Measurements from ENCODE around the gene ULK4. TPM values are rescaled to one million over a fixed set of nuclear protein-coding genes. Genes with fewer than 3 reads are reported as not detected.
"Not testable (repeated sequence)": the region's sequence is repeated elsewhere in the genome, so short reads cannot be mapped to it uniquely, and the experiment has no call there.

Gene ULK4
- total RNA-seq, 3 donors from 2014 or later = 7.2 to 10.1 (median 9.5) TPM

DNA sequence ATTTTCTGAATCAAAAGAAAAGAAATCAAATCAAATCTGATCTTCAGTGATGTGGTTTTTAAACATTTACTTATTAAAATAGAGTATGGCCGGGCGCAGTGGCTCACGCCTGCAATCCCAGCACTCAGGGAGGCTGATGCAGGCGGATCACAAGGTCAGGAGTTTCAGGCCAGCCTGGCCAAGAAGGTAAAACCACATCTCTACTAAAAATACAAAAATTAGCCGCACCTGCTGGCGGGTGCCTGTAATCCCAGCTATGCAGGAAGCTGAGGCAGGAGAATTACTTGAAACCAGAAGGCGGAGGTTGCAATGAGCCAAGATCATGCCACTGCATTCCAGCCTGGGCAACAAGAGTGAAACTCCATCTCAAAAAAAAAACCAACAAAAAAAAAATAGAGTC is 169.1 kb downstream of the ULK4 start:
- H3K4me3 ChIP-seq = no peak overlapping the region
- TF ChIP-seq, protein P1, sequence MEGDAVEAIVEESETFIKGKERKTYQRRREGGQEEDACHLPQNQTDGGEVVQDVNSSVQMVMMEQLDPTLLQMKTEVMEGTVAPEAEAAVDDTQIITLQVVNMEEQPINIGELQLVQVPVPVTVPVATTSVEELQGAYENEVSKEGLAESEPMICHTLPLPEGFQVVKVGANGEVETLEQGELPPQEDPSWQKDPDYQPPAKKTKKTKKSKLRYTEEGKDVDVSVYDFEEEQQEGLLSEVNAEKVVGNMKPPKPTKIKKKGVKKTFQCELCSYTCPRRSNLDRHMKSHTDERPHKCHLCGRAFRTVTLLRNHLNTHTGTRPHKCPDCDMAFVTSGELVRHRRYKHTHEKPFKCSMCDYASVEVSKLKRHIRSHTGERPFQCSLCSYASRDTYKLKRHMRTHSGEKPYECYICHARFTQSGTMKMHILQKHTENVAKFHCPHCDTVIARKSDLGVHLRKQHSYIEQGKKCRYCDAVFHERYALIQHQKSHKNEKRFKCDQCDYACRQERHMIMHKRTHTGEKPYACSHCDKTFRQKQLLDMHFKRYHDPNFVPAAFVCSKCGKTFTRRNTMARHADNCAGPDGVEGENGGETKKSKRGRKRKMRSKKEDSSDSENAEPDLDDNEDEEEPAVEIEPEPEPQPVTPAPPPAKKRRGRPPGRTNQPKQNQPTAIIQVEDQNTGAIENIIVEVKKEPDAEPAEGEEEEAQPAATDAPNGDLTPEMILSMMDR (IDR thresholded peaks at IDR 0.05) = no peak
- ATAC-seq = no peak
- H3K36me3 ChIP-seq (ENCODE audit: low read depth) = no peaks in the 10 kb centered on the region
- no peaks in the 10 kb centered on the region for H3K4me1 ChIP-seq (ENCODE audit: low read depth)
- intact Hi-C loops (cut with DNase I, micrococcal nuclease) = no loop called here
- DNase-seq = no peak
- no peaks in the 10 kb centered on the region for H3K9me3 ChIP-seq

DNA sequence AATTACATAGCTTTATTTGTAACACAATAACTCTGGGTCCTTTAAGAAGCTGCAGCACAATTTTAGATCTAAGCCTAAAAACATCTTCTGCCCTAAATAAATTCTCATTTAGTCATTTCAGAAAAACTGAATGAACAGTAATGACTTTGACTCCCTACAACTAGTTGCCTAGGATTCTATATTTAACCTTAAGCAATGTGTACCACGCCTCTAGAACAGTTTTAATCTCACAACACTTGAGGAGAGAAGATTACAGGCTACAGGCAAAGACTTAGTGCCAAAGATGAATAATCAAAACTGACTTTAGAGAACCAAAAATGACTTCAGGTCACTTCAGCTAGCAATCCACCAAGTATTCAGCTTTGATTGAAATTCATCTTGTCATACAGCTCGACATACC is 192.8 kb downstream of the ULK4 start:
- intact Hi-C loops (cut with DNase I, micrococcal nuclease) = no loop called here
- TF ChIP-seq, protein P1 (IDR thresholded peaks at IDR 0.05) = no peak
- DNase-seq (no peak), ATAC-seq (no peak)
- Histone ChIP-seq H3K36me3 (ENCODE audit: low read depth) (no peaks in the 10 kb centered on the region), H3K9me3 (no peaks in the 10 kb centered on the region), H3K4me1 (ENCODE audit: low read depth) (no peaks in the 10 kb centered on the region), H3K4me3 (no peak overlapping the region)

DNA sequence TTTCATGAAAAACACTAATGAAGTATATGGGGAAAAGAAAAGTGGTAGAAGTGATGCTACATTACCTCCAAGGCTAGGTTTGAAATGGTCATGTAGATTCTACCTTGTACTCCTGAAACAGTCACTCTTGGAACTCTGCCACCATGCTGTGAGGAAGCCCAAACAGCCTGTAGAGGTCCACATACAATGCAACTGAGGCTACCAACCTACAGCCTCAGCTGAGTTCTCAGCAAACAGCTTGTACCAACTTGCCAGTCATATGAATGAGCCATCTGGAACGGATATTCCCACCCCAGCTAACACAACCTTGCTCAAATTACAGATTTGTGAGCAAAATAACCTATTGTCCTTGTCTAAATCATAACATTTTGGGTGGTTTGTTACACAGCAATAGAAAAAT is 193.5 kb downstream of the ULK4 start:
- Histone ChIP-seq H3K4me3 (no peak overlapping the region), H3K9me3 (no peaks in the 10 kb centered on the region), H3K36me3 (ENCODE audit: low read depth) (no peaks in the 10 kb centered on the region), H3K4me1 (ENCODE audit: low read depth) (no peaks in the 10 kb centered on the region)
- no peak for ATAC-seq
- intact Hi-C loops (cut with DNase I, micrococcal nuclease) = no loop called here
- DNase-seq = no peak
- TF ChIP-seq, protein P1 (IDR thresholded peaks at IDR 0.05) = no peak

DNA sequence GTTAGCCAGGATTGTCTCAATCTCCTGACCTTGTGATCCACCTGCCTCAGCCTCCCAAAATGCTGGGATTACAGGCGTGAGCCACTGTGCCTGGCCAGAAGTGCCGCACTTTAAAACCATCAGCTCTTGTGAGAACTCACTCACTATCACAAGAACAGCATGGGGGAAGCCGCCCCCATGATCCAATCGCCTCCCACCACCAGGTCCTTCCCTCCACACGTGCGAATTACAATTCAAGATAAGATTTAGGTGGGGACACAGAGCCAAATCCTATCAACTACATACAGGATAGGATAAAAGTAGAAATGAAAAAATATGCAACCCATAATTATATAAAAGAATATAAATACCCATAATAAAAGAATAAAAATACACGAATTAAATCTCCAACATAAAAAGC is 199.0 kb downstream of the ULK4 start:
- ATAC-seq; intact Hi-C loops (cut with DNase I, micrococcal nuclease); H3K9me3 ChIP-seq; H3K4me3 ChIP-seq; DNase-seq; H3K4me1 ChIP-seq (ENCODE audit: low read depth); H3K36me3 ChIP-seq (ENCODE audit: low read depth): not testable (repeated sequence)

DNA sequence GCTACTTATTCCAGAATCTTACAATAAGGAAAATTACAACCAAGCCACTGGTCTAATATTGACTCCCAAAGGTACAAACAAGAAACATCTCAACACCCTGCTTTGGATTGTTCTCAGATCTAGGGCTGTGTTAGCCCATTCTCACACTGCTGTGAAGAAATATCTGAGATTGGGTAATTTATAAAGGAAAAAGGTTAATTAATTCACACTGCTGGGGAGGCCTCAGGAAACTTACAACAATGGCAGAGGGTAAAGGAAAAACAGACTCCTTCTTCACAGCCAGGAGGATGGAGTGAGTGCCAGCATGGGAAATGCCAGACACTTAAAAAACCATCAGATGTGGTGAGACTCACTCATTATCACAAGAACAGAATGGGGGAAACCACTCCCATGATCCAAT is 208.3 kb downstream of the ULK4 start:
- ATAC-seq = no peak
- intact Hi-C loops (cut with DNase I, micrococcal nuclease) = no loop called here

DNA sequence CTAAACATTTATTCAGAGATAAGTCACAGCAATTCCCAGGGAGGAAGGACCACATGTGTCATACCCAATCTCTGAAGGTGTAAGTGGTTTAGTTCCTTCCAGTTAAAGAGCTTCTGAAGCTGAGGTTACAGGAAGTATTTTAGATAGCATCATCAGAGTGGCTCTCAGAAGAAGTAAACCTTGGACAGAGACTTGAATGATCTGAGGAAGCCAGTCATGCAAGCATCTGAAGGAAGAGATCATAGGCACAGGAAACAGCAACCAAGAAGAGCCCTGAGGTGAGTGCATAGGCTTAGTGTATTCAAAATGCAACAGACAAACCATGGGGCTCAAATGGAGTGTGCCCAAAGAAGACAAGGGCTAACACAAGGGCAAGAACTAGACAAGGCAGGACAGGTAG is 210.3 kb downstream of the ULK4 start:
- intact Hi-C loops (cut with DNase I, micrococcal nuclease) = no loop called here
- DNase-seq (no peak), ATAC-seq (no peak)
- Histone ChIP-seq H3K4me3 (no peak overlapping the region), H3K9me3 (no peaks in the 10 kb centered on the region), H3K4me1 (ENCODE audit: low read depth) (no peaks in the 10 kb centered on the region), H3K36me3 (ENCODE audit: low read depth) (no peaks in the 10 kb centered on the region)
- TF ChIP-seq, protein P1 (IDR thresholded peaks at IDR 0.05) = no peak

More for the DNA sequence above, 208.3 kb downstream of the ULK4 start:
- DNase-seq = no peak
- TF ChIP-seq, protein P1 (IDR thresholded peaks at IDR 0.05) = no peak
- H3K4me1 ChIP-seq (ENCODE audit: low read depth) = no peaks in the 10 kb centered on the region
- H3K4me3 ChIP-seq = no peak overlapping the region
- no peaks in the 10 kb centered on the region for H3K9me3 ChIP-seq
- H3K36me3 ChIP-seq (ENCODE audit: low read depth) = no peaks in the 10 kb centered on the region
